Measurements from ENCODE around the gene HIVEP2.

GRCh38 chr6:142713959-142714358, 231.0 kb downstream of the HIVEP2 start:
- TF ChIP-seq CTCF (IDR thresholded peaks at IDR 0.05) (no peak), POLR2A (IDR thresholded peaks at IDR 0.05) (no peak)

All from esophagus squamous epithelium (tissue), 4 donors.